K562 (cell line): Measurements from ENCODE around the gene HAUS7. TPM values are rescaled to one million over a fixed set of nuclear protein-coding genes. Genes with fewer than 3 reads are reported as not detected.

Source experiments
- CBX1 ChIP-seq: sonication (generic); IDR thresholded peaks from 2 replicates; pipeline ENCODE4 v1.6.1; 2016; ENCODE audit warnings: antibody characterized with exemption, low read depth, mild to moderate bottlenecking
- CEBPG ChIP-seq, 3 experiments: fragments of 200-800 bp in 1 of 3; sonication (Bioruptor generic) in 1 of 3; sonication (generic) in 1 of 3; formaldehyde crosslinking in 1 of 3; IDR thresholded peaks in 2 of 3; conservative IDR thresholded peaks in 1 of 3; 2 replicates each; pipeline versions ENCODE4 v1.6.1 to v1.8.0; 2016 to 2022; ENCODE audit warnings: missing compliant biosample characterization in 2 of 3, missing genetic modification characterization in 2 of 3, mild to moderate bottlenecking in 1 of 3, missing genetic modification reagents in 1 of 3
- CLOCK ChIP-seq: fragments of 250-450 bp; sonication (Bioruptor Pico); IDR thresholded peaks from 2 replicates; pipeline ENCODE4 v1.4.0; 2020; ENCODE audit warnings: mild to moderate bottlenecking, moderate library complexity, borderline replicate concordance
- DMBX1 ChIP-seq: fragments of 250-450 bp; sonication (Bioruptor Pico); IDR thresholded peaks from 2 replicates; pipeline ENCODE4 v1.8.0; 2022; ENCODE audit warnings: inconsistent platforms, mild to moderate bottlenecking, moderate library complexity, borderline replicate concordance
- HDAC2 ChIP-seq: fragments of 450-650 bp; IDR thresholded peaks from 2 replicates; pipeline ENCODE4 v1.6.1; 2016; ENCODE audit warnings: mild to moderate bottlenecking
- HDAC6 ChIP-seq: IDR thresholded peaks from 2 replicates; pipeline ENCODE4 v1.6.1; 2012; ENCODE audit warnings: low read depth, mild to moderate bottlenecking, control low read depth, inconsistent platforms, low read length, moderate library complexity
- IRF1 ChIP-seq: sonication (generic); formaldehyde crosslinking; IDR thresholded peaks from 2 replicates; pipeline ENCODE4 v1.8.0; 2022; ENCODE audit warnings: missing genetic modification reagents, mild to moderate bottlenecking, borderline replicate concordance
- MAX ChIP-seq: sonication (generic); formaldehyde crosslinking; IDR thresholded peaks from 2 replicates; pipeline ENCODE4 v1.9.0; 2022; ENCODE audit warnings: mild to moderate bottlenecking, missing genetic modification reagents
- PKNOX1 ChIP-seq: fragments of 450-650 bp; IDR thresholded peaks from 2 replicates; pipeline ENCODE4 v1.6.1; 2016
- POLR2G ChIP-seq: fragments of 200-400 bp; formaldehyde crosslinking; IDR thresholded peaks from 2 replicates; pipeline ENCODE4 v1.6.1; 2017; ENCODE audit warnings: low read depth, mild to moderate bottlenecking, antibody characterized with exemption, low read length, moderate library complexity
- POLR2H ChIP-seq: IDR thresholded peaks from 2 replicates; pipeline ENCODE4 v1.6.1; 2016; ENCODE audit warnings: missing genetic modification characterization, low read depth, mild to moderate bottlenecking, control low read depth, missing compliant biosample characterization, moderate library complexity
- TFE3 ChIP-seq: fragments of 450-650 bp; formaldehyde crosslinking; IDR thresholded peaks from 2 replicates; pipeline ENCODE4 v1.4.0; 2020; ENCODE audit warnings: mild to moderate bottlenecking, mixed read lengths
- ZC3H4 ChIP-seq: sonication (generic); formaldehyde crosslinking; IDR thresholded peaks from 2 replicates; pipeline ENCODE4 v1.9.0; 2021; ENCODE audit warnings: missing genetic modification reagents, borderline replicate concordance
- ZNF263 ChIP-seq: sonication (generic); formaldehyde crosslinking; IDR thresholded peaks from 2 replicates; pipeline ENCODE4 v1.8.0; 2022; ENCODE audit warnings: mild to moderate bottlenecking, missing genetic modification reagents, borderline replicate concordance
- ZNF586 ChIP-seq: fragments of 450-650 bp; formaldehyde crosslinking; conservative IDR thresholded peaks from 2 replicates; pipeline ENCODE4 v1.4.0; 2020; ENCODE audit warnings: mild to moderate bottlenecking, moderate library complexity
- ZNF75A ChIP-seq: fragments of 450-650 bp; formaldehyde crosslinking; IDR thresholded peaks from 2 replicates; pipeline ENCODE4 v1.4.0; 2020; ENCODE audit warnings: mild to moderate bottlenecking
- ZNF766 ChIP-seq: fragments of 200-800 bp; sonication (Bioruptor generic); conservative IDR thresholded peaks from 2 replicates; pipeline ENCODE4 v1.6.1; 2016; ENCODE audit warnings: missing genetic modification characterization, missing compliant biosample characterization
- polyA plus RNA-seq, 8 experiments: library from polyadenylated mRNA; depleted of rRNA in 4 of 8; stranded (reverse) in 5 of 8; unstranded in 3 of 8; fragments of >200 nt; fragmentation: Nextera tagmentation in 2 of 8; fragmentation: Illumina TruSeq in 1 of 8; extraction: Ambion mirVana in 2 of 8; extraction: Trizol in 1 of 8; gene quantifications; 2 replicates each; pipeline versions ENCODE4 v1.2.1 to v1.2.3, GENCODE V29; 2011 to 2014; ENCODE audit warnings: inconsistent platforms in 1 of 8, missing spikeins in 1 of 8
- total RNA-seq, 7 experiments: library from RNA; depleted of rRNA in 6 of 7; stranded (reverse); fragments of >200 nt in 6 of 7; fragmentation: Illumina TruSeq in 2 of 7; extraction: Trizol in 2 of 7; gene quantifications; 2 replicates each; pipeline versions ENCODE4 v1.2.1 to v1.2.3, GENCODE V29; 2011 to 2021; ENCODE audit warnings: low replicate concordance in 1 of 7

Gene HAUS7
- total and polyA plus RNA-seq, 9 of the 15 experiments (the other 6 are each of a cell fraction or from before 2014, with no cell fraction given), result 10.0 to 94.9 (median 48.8) TPM

- TF ChIP-seq ZNF766 (no peak), POLR2G (peak; percentile 80), CEBPG (CRISPR knock-in tag; IDR thresholded peaks at IDR 0.05) (no peak), CEBPG (tag; conservative IDR thresholded peaks at IDR 0.05 in 1 of 2, IDR thresholded peaks at IDR 0.05 in 1 of 2) (no peak), POLR2H (tag) (no peak), MAX (CRISPR knock-in tag) (no peak), CBX1 (no peak; the same call in 1 of the 2 replicates), ZNF586 (CRISPR knock-in tag) (no peak), DMBX1 (CRISPR knock-in tag) (no peak), ZC3H4 (CRISPR knock-in tag) (no peak), CLOCK (CRISPR knock-in tag) (no peak), HDAC2 (peak; percentile 86), ZNF75A (CRISPR knock-in tag) (no peak), IRF1 (CRISPR knock-in tag) (no peak), HDAC6 (no peak), ZNF263 (CRISPR knock-in tag) (no peak), TFE3 (no peak), PKNOX1 (peak; percentile 98)
These were observed at the start of gene HAUS7 (continued) for GRCh38 chrX:153470411-153471363.
